GM12865 (cell line): ENCODE results near the gene NUCB1.
A peak's percentile ranks its signal among the peaks of the same experiment; 100 is the strongest.

Experiments
- DNase-seq: peaks from one replicate; pipeline ENCODE4 v3.0.0; 2010; ENCODE audit warnings: low read depth
- H3K4me3 ChIP-seq: 2 replicates; pipeline ENCODE4 v1.5.1; 2011; ENCODE audit warnings: mild to moderate bottlenecking, low read depth, low read length, control low read depth
- TF ChIP-seq, protein P1 (sequence below): IDR thresholded peaks from 2 replicates; pipeline ENCODE4 v1.5.1; 2011; ENCODE audit warnings: low read length, control low read depth, low read depth, inconsistent platforms; ENCODE audit not compliant: insufficient read depth; ENCODE audit errors: missing control alignments

Gene NUCB1

DNA sequence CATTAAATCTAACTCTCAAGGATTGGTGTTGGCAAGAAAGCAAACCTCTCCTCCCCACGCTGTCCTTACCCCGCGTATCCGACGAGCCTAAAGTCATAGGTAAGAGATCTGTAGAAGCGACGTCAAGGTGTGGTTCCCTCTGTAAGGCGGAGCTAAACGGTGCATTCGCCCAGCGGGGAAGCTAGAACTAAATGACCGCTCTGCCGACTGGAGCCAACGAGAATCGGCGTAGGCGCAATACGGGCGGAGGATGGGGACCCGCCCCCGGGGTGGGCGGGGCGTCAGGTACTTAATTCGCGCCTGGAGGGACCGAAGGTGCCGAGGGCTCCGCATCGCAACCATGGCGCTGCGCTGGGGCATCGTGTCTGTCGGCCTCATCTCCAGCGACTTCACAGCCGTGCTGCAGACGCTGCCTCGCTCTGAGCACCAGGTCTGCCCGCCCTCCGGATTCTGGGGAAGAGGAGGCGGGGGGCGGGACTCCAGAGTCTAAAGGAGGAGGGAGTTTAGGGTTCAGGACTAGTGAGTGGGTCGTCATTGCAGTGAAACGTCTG is 33.3 kb downstream of the NUCB1 start, which contains the start of gene DHDH:
DHDH (plus strand) TSS at position 318 of the 551 bp plus-strand sequence; CDS start at position 341, 23 bp downstream.
- TF ChIP-seq, protein P1, sequence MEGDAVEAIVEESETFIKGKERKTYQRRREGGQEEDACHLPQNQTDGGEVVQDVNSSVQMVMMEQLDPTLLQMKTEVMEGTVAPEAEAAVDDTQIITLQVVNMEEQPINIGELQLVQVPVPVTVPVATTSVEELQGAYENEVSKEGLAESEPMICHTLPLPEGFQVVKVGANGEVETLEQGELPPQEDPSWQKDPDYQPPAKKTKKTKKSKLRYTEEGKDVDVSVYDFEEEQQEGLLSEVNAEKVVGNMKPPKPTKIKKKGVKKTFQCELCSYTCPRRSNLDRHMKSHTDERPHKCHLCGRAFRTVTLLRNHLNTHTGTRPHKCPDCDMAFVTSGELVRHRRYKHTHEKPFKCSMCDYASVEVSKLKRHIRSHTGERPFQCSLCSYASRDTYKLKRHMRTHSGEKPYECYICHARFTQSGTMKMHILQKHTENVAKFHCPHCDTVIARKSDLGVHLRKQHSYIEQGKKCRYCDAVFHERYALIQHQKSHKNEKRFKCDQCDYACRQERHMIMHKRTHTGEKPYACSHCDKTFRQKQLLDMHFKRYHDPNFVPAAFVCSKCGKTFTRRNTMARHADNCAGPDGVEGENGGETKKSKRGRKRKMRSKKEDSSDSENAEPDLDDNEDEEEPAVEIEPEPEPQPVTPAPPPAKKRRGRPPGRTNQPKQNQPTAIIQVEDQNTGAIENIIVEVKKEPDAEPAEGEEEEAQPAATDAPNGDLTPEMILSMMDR, result no peak
- peak within 1 kb of the TSS; percentile 29 for H3K4me3 ChIP-seq
- DNase-seq, result peak; percentile 75

DNA sequence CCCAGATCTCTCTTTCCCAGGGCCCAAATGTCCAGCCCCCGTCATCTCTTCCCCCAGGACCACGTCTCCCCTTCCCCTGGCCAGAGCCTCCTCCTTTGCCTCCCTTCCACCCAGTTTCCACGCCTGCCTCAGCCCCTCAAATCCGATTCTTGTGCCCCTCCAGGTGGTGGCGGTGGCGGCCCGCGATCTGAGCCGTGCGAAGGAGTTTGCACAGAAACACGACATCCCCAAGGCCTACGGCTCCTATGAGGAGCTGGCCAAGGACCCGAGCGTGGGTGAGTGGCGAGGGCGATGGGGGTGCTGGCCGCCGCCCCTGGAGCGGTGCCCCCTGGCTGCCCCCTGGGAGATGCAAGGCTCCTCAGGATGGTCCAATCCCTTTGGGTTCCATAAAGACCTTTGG is 34.7 kb downstream of the NUCB1 start:
- TF ChIP-seq, protein P1, result no peak
- DNase-seq, result no peak
- no peak overlapping the region for H3K4me3 ChIP-seq

DNA sequence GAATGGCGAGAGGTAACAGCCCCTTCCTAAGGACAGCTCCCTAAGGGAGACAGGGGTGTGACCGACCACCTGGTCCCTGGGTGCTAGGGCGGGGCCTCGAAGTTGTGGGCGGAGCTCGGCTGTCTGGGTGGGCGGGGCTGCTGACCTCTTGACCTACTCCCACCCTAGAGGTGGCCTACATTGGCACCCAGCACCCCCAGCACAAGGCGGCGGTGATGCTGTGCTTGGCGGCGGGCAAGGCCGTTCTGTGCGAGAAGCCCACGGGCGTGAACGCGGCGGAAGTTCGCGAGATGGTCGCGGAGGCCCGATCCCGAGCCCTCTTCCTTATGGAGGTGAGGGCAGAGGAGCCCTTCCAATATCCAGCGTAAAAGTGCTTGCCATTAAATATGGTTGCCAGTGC is 35.8 kb downstream of the NUCB1 start:
- no peak overlapping the region for H3K4me3 ChIP-seq
- no peak for DNase-seq
- TF ChIP-seq, protein P1, result no peak

DNA sequence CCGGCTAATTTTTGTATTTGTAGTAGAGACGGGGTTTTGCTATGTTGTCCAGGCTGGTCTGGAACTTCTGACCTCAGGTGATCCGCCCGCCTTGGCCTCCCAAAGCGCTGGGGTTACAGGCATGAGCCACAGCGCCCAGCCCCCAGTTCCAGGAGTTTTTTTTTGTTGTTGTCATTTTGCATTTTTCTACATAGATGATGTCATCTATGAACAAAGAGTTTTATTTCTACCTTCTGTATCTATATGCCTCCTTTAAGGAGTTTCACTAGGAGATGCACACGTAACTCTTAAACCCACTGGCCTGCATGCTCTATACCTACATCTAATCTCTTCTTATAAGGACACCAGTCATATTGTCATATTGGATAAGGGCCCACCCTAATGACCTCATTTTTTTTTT is 38.1 kb downstream of the NUCB1 start:
- TF ChIP-seq, protein P1, result no peak
- no peak for DNase-seq
- no peak overlapping the region for H3K4me3 ChIP-seq

DNA sequence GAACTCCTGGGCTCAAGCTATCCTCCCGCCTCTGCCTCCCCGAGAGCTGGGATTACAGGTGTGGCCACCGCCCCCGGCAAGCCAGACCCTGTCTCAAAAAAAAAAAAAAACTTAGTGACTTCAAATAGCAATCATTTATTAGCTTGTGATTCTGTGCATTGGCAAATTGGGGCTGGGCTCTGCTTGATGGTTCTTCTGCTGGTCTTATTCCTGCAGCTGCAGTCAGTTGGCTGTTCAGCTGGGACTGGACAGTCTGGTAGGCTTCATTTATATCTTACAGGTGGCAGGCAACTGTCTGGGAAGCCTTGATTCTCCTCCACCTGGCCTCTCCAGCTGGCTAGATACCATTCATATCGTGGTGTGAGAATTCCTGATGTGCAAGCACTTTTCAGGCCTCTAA is 40.8 kb downstream of the NUCB1 start:
- H3K4me3 ChIP-seq, result no peak overlapping the region
- no peak for DNase-seq
- TF ChIP-seq, protein P1, result no peak

DNA sequence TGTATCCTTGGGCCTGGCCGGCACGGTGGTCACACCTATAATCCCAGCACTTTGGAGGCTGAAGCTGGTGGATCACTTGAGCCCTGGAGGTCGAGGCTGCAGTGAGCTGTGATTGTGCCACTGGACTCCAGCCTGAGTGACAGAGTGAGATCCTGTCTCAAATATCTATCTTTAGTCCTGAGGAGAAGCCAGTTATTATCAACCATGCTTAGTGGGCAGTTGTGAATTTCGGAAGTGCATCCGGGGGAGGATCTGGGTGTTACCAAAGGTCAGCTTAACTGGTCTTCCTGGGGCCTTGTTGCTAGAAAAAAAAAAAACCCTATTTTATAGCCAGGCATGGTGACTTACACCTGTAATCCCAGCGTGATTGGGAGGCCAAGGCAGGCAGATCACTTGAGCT is 43.0 kb downstream of the NUCB1 start:
- no peak for DNase-seq
- no peak overlapping the region for H3K4me3 ChIP-seq
- TF ChIP-seq, protein P1, result no peak

DNA sequence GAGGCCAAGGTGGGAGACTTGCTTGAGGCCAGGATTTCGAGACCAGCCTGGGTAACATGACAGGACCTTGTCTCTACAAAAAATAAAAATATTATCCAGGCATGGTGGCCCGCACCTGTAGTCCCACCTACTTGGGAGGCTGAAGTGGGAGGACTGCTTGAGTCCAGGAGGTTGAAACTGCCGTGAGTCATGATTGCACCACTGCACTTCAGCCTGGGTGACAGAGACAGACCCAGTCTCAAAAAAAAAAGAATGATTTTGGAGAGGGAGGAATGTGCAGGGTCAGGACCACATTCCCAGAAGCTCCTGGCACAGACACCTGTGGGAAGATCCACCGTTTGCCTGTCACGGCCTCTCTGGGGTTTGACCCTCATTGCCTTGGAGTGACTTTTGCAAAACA is 45.3 kb downstream of the NUCB1 start:
- no peak for DNase-seq
- H3K4me3 ChIP-seq, result no peak overlapping the region
- TF ChIP-seq, protein P1, result no peak
